Measurements from ENCODE around the gene CHD3. TPM values are rescaled to one million over a fixed set of nuclear protein-coding genes. Genes with fewer than 3 reads are reported as not detected.
A peak's percentile ranks its signal among the peaks of the same experiment; 100 is the strongest.

Gene CHD3
- total RNA-seq, 1 donor from 2014 or later: 12.8 TPM

- peaks cover 5% of the 10 kb centered on the region for H4K20me1 ChIP-seq (ENCODE audit: low read depth)
- H3K36me3 ChIP-seq: no peaks in the 10 kb centered on the region
- peaks cover 23% of the 10 kb centered on the region for H3K4me1 ChIP-seq
- Mint-ChIP-seq H3K4me3 (no peak overlapping the region), H3K4me1 (peaks cover 2% of the 10 kb centered on the region), H3K36me3 (no peaks in the 10 kb centered on the region), H3K27ac (no peak overlapping the region), H3K27me3 (ENCODE audit: insufficient read depth, low read depth) (peaks cover 3% of the 10 kb centered on the region), H3K9me3 (no peaks in the 10 kb centered on the region)
- peaks cover 12% of the 10 kb centered on the region for H3K27me3 ChIP-seq
- H3K4me2 ChIP-seq: no peak overlapping the region
- TF ChIP-seq CTCF (IDR thresholded peaks at IDR 0.05): no peak
- TF ChIP-seq EZH2phosphoT487 (IDR thresholded peaks at IDR 0.05): no peak
- H3K9me3 ChIP-seq (ENCODE audit: low read depth): no peaks in the 10 kb centered on the region
- DNase-seq (ENCODE audit: low spot score): no peak
- H3K4me3 ChIP-seq: no peak overlapping the region
- no peak overlapping the region for H3K27ac ChIP-seq
- H3K79me2 ChIP-seq (ENCODE audit: low read depth): no peaks in the 10 kb centered on the region
- H2AFZ ChIP-seq (replicated peaks): no peak overlapping the region
- no peak overlapping the region for H3K9ac ChIP-seq
- H3F3A ChIP-seq (ENCODE audit: low read depth): peaks cover 36% of the 10 kb centered on the region
These were observed 6.5 kb upstream of the CHD3 start for GRCh38 chr17:7882068-7882467.

GRCh38 chr17:7882629-7883028 lies 6.0 kb upstream of the CHD3 start:
- Mint-ChIP-seq H3K27me3 (ENCODE audit: insufficient read depth, low read depth) (peaks cover 3% of the 10 kb centered on the region), H3K4me1 (peaks cover 2% of the 10 kb centered on the region), H3K27ac (no peak overlapping the region), H3K4me3 (no peak overlapping the region), H3K9me3 (no peaks in the 10 kb centered on the region), H3K36me3 (no peaks in the 10 kb centered on the region)
- no peak for DNase-seq (ENCODE audit: low spot score)
- no peak overlapping the region for H2AFZ ChIP-seq (replicated peaks)
- no peaks in the 10 kb centered on the region for H3K36me3 ChIP-seq
- H3K9ac ChIP-seq: no peak overlapping the region
- H3K79me2 ChIP-seq (ENCODE audit: low read depth): no peaks in the 10 kb centered on the region
- H3K4me2 ChIP-seq: no peak overlapping the region
- H3K4me3 ChIP-seq: no peak overlapping the region
- TF ChIP-seq EZH2 (IDR thresholded peaks at IDR 0.05) (no peak), CTCF (IDR thresholded peaks at IDR 0.05) (no peak), EZH2phosphoT487 (IDR thresholded peaks at IDR 0.05) (no peak)
- H3K27me3 ChIP-seq: peaks cover 12% of the 10 kb centered on the region
- peaks cover 39% of the 10 kb centered on the region for H3F3A ChIP-seq (ENCODE audit: low read depth)
- peaks cover 27% of the 10 kb centered on the region for H3K4me1 ChIP-seq
- H3K27ac ChIP-seq: no peak overlapping the region
- H4K20me1 ChIP-seq (ENCODE audit: low read depth): peaks cover 5% of the 10 kb centered on the region
- no peaks in the 10 kb centered on the region for H3K9me3 ChIP-seq (ENCODE audit: low read depth)

GRCh38 chr17:7883781-7884386 lies 4.7 kb upstream of the CHD3 start:
- peaks cover 40% of the 10 kb centered on the region for H3K4me1 ChIP-seq
- peaks cover 12% of the 10 kb centered on the region for H3K27me3 ChIP-seq
- H3K27me3 Mint-ChIP-seq (ENCODE audit: insufficient read depth, low read depth): peaks cover 3% of the 10 kb centered on the region
- TF ChIP-seq CTCF (IDR thresholded peaks at IDR 0.05) (no peak), EZH2phosphoT487 (IDR thresholded peaks at IDR 0.05) (no peak), EZH2 (IDR thresholded peaks at IDR 0.05) (no peak)
- DNase-seq (ENCODE audit: low spot score): no peak
- H4K20me1 ChIP-seq (ENCODE audit: low read depth): peaks cover 5% of the 10 kb centered on the region
- peak overlapping the region; percentile 86 for H3K4me3 Mint-ChIP-seq
- no peaks in the 10 kb centered on the region for H3K9me3 ChIP-seq (ENCODE audit: low read depth)
- no peak overlapping the region for H3K9ac ChIP-seq
- H3K27ac Mint-ChIP-seq: peak overlapping the region; percentile 74
- H3K36me3 ChIP-seq: no peaks in the 10 kb centered on the region
- peaks cover 2% of the 10 kb centered on the region for H3K4me1 Mint-ChIP-seq
- no peaks in the 10 kb centered on the region for H3K36me3 Mint-ChIP-seq
- peak overlapping the region; percentile 88 for H3K4me3 ChIP-seq
- H3K79me2 ChIP-seq (ENCODE audit: low read depth): no peaks in the 10 kb centered on the region
- H3K27ac ChIP-seq: no peak overlapping the region
- no peaks in the 10 kb centered on the region for H3K9me3 Mint-ChIP-seq
- H3K4me2 ChIP-seq: peak overlapping the region; percentile 74
- no peak overlapping the region for H2AFZ ChIP-seq (replicated peaks)
- peaks cover 52% of the 10 kb centered on the region for H3F3A ChIP-seq (ENCODE audit: low read depth)
